ENCODE results near the gene RIC8B. TPM values are rescaled to one million over a fixed set of nuclear protein-coding genes. Genes with fewer than 3 reads are reported as not detected.

RIC8B gene
- total RNA-seq, 1 donor from 2014 or later, result 11.6 TPM

GRCh38 chr12:106774808-106775524, 484 bp downstream of the RIC8B start:
- H3K27ac ChIP-seq, result peak overlapping the region; percentile 97
- no peaks in the 10 kb centered on the region for H3K36me3 ChIP-seq
- DNase-seq (no peak), ATAC-seq (no peak)
- H3K4me1 ChIP-seq, result peaks cover 13% of the 10 kb centered on the region
- H3K9me3 ChIP-seq, result no peaks in the 10 kb centered on the region
- no peaks in the 10 kb centered on the region for H3K27me3 ChIP-seq
- TF ChIP-seq CTCF (IDR thresholded peaks at IDR 0.05), result no peak
- intact Hi-C loops (cut with DNase I), result no loop called here
- H3K4me3 ChIP-seq, result peak overlapping the region; percentile 90

- ATAC-seq, result no peak
- no peaks in the 10 kb centered on the region for H3K36me3 ChIP-seq
- intact Hi-C loops (cut with DNase I), result no loop called here
- TF ChIP-seq CTCF (IDR thresholded peaks at IDR 0.05), result no peak
- H3K4me1 ChIP-seq, result peaks cover 13% of the 10 kb centered on the region
- no peak overlapping the region for H3K27ac ChIP-seq
- no peaks in the 10 kb centered on the region for H3K9me3 ChIP-seq
- H3K4me3 ChIP-seq, result no peak overlapping the region
- DNase-seq, result no peak
- H3K27me3 ChIP-seq, result no peaks in the 10 kb centered on the region
Observed at GRCh38 chr12:106776897-106777296, 2.4 kb downstream of the RIC8B start.

GRCh38 chr12:106780010-106780631, 5.6 kb downstream of the RIC8B start:
- Histone ChIP-seq H3K27ac (no peak overlapping the region), H3K4me3 (no peak overlapping the region), H3K9me3 (no peaks in the 10 kb centered on the region), H3K4me1 (peaks cover 11% of the 10 kb centered on the region), H3K36me3 (peaks cover 12% of the 10 kb centered on the region), H3K27me3 (no peaks in the 10 kb centered on the region)
- DNase-seq, result no peak
- intact Hi-C loops (cut with DNase I), result no loop called here
- TF ChIP-seq CTCF (IDR thresholded peaks at IDR 0.05), result no peak
- no peak for ATAC-seq

GRCh38 chr12:106782619-106783018, 8.1 kb downstream of the RIC8B start:
- H3K27ac ChIP-seq, result no peak overlapping the region
- no peaks in the 10 kb centered on the region for H3K9me3 ChIP-seq
- ATAC-seq (no peak), DNase-seq (no peak)
- intact Hi-C loops (cut with DNase I), result no loop called here
- H3K36me3 ChIP-seq, result peaks cover 23% of the 10 kb centered on the region
- TF ChIP-seq CTCF (IDR thresholded peaks at IDR 0.05), result no peak
- no peaks in the 10 kb centered on the region for H3K4me1 ChIP-seq
- no peaks in the 10 kb centered on the region for H3K27me3 ChIP-seq
- H3K4me3 ChIP-seq, result no peak overlapping the region

- ATAC-seq (no peak), DNase-seq (no peak)
- no peaks in the 10 kb centered on the region for H3K9me3 ChIP-seq
- peaks cover 23% of the 10 kb centered on the region for H3K36me3 ChIP-seq
- no peaks in the 10 kb centered on the region for H3K4me1 ChIP-seq
- H3K4me3 ChIP-seq, result no peak overlapping the region
- no peak for TF ChIP-seq CTCF (IDR thresholded peaks at IDR 0.05)
- intact Hi-C loops (cut with DNase I), result no loop called here
- H3K27ac ChIP-seq, result no peak overlapping the region
- H3K27me3 ChIP-seq, result no peaks in the 10 kb centered on the region
Observed at GRCh38 chr12:106783515-106783914, 9.0 kb downstream of the RIC8B start.

All from upper lobe of right lung (tissue), 1 donor.